KBM-7 (cell line): ENCODE data around the gene MRAP.

Source experiments
- DNase-seq: peaks from one replicate; pipeline ENCODE4 v3.0.0-alpha.2; 2015
- in situ Hi-C: fragments of 300-500 bp; cut with MboI; formaldehyde crosslinking; loops from 2 replicates; pipeline ENCODE4 v1.14.3; 2020; ENCODE audit warnings: low sequenced_read_pairs, low pct_unique_long_range_greater_than_20kb, mixed read lengths

Gene MRAP

DNA sequence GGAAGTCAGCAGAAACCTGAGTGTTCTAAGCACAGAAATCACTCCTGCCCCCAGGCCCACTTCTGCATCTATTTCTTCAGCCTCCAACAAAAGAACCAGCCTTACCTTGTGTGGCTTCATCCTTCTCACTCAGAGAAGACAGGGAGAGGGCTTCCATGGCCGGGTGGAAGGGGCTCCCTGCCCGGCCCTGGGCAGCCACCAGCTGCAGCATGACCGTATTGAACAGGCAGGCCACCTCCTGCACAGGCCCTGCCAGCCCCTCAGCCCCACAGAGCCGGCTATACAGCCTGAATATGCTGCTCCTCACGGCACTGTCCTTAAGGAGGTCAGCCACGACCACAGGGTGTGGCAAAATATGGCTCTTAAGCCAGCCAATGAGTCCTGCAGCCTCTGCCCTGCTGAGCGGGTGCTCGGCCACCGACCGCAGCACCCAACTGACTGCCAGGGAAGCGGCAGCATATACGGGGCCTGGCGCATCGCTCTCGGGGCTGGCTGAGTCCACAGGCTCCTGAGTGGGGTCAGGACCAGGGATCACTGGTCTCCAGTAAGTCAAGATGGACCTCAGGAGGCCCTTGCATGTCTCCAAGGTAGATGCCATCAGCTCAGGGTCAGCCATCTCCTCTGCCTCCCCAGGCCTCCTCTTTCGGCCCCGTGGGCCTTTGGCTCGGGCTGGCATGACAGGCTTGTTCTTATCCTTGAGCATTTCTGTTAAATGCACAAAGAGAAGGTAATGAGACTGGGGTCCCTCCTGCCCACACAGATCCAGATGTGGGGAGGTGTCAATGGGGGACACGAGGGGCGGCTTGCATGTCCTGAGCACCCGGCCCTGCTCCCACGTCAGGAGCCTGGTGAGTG lies 17.9 kb downstream of the MRAP start:
- in situ Hi-C loops: no loop called here
- DNase-seq: no peak

DNA sequence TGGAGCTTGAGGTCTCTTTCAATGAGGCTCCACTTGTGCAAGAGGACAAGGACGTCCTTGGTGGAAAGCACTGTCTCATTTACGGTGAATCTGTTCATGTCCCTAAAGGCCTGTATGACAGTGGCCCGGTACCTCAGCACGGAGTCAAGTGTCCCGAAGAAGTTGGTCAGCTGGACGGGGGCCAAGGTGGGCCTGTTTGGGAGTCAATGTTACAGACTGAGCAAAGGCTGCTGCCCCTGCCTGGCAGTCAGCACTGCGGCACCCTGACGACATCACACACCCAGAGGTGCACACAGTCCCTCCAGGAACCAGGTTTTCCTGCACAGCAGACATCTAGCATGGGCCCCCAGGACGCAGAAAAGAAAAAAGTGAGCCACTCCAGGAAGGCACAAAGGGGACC lies 19.1 kb downstream of the MRAP start:
- in situ Hi-C loops: no loop called here
- no peak for DNase-seq

DNA sequence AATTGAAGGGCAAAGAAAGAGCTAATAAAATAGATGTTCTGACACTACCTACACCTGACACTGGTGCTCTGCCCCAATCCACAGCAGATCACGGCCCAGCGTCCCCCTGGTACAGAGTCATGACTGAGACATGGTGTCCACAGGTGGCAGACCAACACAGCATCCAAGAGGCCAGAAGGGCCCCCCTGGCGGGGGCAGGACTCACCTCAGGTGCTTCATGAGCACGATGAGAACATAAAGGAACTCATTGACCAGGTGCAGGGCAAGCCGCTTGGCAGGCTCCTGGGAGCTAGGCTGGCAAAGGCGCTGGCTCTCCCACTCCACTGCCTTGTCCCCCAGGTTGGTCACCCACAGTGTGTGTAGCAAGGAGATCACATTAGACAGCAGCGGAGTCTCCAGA lies 20.4 kb downstream of the MRAP start:
- in situ Hi-C loops: no loop called here
- DNase-seq: no peak

DNA sequence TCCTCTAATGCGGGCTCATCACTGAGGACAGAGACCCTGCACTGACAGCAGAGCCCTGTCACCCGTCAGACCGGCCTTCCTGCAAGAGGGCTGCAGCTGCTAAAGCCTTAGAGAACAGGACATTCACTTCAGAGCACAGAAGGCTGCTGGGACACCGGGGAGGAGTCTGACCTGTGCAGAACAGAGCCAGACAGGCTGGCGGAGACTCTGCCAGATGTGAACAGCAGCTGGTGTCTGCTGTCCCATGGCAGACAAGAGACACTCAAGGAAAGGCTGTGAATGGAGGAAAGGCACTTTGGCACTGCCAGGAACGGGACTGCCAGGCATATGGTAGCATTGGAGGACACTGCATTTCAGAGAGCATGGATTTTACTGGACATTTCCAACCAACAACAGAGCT lies 21.4 kb downstream of the MRAP start:
- no peak for DNase-seq
- in situ Hi-C loops: no loop called here

DNA sequence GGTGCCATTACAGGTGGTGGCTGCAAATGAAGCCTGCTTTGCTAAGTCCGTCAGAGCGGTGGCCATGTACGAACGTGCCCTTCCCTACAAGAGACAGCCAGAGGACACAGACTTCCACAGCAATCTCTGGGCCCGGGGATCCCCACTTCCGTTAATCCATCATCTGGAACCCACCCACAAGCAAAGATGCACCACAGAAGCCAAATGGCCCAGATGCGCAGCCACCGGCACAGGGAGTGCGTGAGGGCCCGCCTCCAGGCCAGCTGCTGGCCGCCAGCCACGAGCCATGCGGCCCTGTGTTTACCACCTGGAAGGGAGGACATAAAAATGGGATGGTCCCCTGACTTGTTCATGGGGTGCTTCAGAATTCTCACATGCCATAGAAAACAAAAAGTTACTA lies 22.1 kb downstream of the MRAP start:
- in situ Hi-C loops: no loop called here
- no peak for DNase-seq

DNA sequence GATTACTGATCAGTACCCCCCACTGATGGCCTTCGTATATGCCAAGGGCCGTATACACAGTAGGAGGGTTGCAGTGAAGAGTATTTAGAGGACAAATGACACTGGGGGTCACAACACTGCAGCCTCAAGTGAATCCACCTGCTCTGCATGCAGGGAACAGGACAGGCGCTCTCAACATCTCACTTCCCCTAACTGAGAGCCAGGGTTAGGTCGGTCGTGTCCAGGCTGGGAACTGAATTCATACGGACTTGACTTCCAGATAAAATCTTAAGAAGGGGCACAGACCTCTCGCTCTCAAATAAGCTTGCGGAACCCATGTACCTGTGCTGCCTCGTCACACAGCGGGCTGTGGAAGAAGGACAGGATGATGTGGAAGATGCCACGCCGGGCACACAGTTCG lies 22.8 kb downstream of the MRAP start:
- no peak for DNase-seq
- in situ Hi-C loops: no loop called here

DNA sequence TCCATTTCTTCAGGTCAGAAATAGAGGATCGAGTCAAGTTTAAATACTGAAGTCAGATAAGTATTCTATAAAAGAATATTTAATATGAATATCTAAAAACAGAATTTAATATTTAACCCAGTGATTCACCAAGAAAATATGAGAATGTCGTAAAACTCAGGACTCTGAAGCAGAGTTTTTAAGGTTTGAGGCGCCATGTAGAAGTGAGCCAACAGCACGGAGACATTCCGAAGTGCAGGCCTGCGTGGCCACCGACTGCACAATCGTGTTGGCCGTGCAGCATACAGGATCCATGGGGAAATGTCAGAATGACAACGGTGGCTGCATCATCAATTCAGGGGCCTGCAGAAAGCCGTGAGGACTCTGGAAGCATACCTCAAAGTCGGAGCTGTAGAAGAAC lies 23.4 kb downstream of the MRAP start:
- in situ Hi-C loops: no loop called here
- DNase-seq: no peak

DNA sequence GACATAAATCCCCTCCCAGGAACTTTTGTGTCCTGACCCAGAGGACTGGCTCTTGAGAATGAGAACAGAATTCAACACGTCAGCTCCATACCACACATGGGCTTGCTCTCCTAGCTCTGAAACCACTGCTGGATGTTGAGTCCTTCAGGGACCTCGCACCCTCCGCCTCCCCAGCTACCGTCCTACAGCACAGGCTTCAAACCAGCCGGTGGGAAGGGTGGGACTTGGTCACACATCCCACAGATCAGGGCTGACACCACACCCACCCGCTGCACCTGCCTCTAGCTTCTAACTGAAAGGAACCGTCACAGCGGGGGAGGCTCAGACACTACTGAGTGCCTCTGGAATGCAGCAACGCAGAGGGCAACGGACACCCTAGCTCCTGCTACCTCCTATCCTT lies 24.0 kb downstream of the MRAP start:
- no peak for DNase-seq
- in situ Hi-C loops: no loop called here

DNA sequence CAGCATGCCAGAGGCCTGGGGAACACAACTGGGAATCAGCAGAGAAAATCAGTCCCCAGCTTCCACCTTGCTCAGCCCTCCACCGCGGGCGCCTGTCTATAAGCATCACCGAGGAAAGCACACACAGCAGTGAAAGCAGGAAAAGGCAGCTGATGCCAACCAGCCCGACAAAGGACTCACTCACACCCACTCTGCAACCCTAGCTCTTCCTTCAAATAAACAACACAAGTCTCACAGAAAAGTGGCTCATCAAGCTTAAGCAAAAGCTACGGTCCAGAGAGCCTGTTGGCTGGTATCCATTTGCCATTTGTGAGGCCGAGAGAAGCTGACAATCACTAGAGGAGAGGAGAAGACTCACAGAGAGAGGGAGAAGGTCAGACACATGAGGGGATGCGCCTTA lies 27.1 kb downstream of the MRAP start:
- in situ Hi-C loops: no loop called here
- no peak for DNase-seq

DNA sequence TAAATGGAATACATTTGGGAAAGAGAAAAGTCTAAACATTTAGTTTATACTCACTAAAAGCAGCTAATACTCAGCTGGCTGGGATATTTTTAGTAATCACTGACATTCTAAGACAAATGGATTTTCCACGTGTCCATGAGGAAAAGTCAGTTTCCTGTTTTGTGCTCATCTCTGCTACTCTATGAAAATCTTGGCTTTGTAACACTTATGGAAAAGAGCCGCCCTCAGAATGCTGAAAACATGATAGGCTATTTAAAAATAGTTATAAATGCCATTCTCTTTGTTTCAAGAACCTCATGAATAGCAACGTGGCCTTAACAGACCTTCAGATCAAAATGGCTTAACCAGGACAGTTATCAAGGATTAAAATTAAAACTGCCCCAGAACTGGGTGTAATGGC lies 29.9 kb downstream of the MRAP start:
- in situ Hi-C loops: no loop called here
- no peak for DNase-seq

DNA sequence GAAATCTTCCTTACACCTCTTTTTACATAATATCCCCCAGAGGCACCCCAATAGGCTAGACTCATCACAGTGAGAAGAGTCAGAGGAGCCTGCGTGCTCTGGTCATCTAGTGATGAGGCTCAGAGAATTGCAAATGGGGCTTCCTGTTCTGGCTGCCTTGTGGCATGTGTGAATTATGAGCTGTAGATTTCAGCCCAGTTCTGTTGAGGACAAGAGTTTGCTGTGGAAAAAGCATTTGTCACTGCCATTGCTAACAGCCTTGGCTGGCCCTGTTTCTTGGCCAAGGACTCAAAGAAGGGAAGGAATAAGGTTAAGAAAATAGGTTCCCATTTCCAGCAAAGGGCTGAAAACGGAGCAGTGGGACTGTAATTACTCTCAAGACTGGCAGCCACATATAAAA lies 30.7 kb downstream of the MRAP start:
- in situ Hi-C loops: no loop called here
- DNase-seq: no peak

DNA sequence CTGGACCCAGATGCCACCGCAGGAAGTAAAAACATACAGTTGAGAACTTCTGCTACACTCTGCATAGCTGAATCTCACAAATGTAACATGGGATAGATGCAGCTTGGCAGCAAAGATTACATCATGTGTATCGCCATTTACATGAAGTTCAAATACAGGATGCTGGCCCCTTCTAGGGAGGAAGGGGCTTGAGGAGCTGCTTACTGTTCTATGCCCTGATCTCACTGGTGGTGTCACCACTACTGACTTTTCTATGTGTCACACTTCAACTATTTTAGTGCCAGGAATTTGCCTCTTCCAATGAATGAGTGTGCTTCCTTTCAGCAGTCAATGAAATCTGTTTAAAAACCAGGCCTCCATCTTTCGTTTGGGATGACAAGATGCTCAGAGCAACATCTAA lies 31.1 kb downstream of the MRAP start:
- DNase-seq: no peak
- in situ Hi-C loops: no loop called here

DNA sequence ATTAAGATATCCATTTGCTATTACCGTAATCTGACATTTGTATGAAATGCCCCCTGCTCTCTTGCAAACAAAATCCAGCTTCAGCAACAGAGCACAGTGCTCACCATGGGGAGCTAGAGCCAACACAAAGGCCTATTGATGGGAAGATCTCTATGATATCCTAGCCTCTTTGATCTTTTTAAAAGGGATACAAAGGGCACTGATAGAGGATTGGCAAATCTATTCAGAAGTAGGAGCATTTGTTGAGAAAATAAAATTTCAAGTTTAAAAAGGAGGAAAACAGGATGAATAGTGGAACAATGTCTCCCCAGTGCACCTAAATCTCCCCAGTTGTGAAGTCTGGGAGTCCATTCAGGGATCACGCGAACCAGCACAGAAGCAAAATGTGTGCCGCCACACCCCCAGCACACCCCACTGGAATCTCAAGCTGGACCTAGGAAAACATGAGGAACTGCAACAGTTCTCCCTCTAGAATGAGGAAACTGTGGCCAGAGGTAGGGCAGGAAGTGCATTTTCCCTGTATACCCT lies 32.2 kb downstream of the MRAP start:
- in situ Hi-C loops: no loop called here

DNA sequence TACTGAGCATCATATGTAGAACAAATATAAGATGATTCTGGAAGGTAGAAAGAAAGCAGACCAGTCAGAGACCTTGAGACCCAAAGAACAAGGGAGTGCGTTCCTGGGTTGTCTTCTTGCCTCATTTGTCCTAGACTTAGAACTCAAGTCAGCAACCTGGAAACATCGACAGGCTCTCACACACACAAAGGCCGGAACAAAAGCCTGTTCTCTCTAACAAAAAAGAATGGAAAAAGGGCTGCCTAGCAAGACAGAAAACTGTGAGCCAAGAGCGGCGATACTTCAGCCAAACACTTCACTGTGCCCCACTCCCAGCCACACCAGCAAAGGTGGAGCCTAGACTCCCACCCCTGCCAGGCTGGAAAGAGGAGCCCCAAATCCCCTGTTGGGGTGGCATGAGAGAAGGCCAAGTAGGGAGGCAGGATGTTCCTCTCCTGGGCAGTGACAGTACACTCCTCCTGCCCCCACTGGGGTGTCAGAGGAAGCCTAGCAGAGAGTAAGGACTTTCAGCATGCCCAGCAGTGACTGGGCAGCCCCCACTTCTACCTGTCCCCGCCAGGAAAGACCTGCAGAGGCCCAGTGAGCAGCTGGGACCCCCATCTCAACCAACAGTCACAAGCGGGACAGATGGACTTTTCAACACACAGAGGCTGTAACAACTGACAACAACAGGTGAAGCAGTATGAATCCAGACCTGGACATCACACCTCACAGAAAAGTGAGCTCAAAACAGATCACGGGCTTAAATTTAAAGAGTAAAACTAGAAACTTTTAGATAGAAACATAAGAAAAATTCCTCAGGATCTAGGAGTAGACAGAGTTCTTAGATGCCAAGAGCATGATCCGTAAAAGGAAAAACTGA lies 33.0 kb downstream of the MRAP start:
- in situ Hi-C loops: no loop called here
- DNase-seq: no peak

More for the DNA sequence above, 32.2 kb downstream of the MRAP start:
- no peak for DNase-seq

DNA sequence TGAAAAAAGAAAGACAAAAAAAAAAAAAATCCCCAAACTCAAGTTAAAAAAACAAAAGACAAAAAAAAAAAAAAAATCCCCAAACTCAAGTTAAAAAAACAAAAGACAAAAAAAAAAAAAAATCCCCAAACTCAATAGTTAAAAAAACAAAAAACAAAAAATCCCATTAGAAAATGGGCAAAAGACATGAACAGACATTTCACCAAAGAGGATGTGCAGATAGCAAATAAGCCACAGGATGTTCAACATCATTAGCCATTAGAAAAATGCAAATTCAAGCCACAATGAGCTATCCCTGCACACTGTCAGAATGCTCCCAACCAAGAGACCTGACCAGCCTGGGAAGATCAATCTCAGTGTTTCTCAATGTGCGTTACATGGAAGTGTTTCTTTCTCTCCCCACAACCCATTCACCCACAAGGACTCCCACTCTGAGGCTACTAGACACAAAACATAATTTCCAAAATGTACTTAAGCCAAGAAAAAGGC lies 33.9 kb downstream of the MRAP start:
- no peak for DNase-seq
- in situ Hi-C loops: no loop called here

DNA sequence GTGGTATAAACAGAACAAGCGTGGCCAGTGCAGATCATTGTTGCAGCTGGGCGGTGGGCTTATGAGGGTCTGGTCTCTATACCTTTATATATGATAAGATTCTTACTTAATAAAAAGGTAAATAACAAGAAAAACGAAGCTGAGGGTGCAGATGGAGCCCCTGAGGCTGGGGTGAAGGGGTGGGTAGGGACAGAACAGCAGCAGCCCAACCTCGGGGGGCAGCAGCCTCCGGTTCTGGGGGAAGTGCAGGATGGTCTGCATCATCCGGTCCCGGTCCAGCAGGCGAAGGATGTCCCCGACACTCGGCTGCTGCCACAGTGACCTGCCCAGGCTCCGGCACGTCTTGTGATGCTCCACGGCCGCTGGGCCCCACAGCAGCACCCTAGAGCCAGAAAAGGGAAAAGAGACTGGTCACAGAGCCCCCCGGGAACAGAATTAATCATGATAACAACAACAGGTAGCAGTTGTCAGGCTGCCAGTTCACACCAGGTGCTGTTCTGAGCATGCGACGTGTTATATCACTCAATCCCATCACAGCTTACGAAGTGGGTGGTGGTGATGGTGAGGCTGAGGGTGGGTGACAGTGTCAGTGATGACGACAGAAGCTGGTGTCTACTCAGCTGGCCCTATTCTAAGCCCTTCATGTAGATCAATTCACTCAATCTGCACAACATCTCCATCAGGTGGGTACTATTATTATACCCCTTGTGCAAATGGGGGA lies 35.5 kb downstream of the MRAP start:
- no peak for DNase-seq
- in situ Hi-C loops: no loop called here

DNA sequence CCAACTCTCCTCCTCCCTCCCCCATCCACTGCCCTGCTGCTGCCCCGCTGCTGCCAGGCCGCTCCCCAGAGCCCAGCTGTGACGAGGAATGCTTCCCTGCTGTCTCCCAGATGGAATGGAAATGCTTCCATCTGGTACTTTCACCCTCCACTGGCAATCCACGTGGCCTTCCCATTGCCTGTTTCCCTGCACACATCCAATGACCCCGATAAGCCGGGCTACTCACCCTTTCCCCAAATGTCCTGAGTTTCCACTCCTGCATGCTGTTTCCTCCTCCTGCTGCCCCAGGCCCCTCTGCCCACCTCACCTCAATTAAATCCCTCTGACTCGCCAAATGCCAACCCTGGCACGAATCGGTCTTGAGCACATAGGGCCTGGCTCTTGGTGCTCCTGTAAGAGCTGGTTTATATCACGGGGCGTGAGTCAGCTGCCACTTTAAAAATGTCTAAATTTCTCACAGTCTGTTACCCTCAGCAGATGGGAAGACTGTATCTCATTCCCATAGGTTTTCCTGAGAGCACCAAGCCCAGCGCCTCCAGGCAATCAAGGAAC lies 36.4 kb downstream of the MRAP start:
- no peak for DNase-seq
- in situ Hi-C loops: no loop called here

DNA sequence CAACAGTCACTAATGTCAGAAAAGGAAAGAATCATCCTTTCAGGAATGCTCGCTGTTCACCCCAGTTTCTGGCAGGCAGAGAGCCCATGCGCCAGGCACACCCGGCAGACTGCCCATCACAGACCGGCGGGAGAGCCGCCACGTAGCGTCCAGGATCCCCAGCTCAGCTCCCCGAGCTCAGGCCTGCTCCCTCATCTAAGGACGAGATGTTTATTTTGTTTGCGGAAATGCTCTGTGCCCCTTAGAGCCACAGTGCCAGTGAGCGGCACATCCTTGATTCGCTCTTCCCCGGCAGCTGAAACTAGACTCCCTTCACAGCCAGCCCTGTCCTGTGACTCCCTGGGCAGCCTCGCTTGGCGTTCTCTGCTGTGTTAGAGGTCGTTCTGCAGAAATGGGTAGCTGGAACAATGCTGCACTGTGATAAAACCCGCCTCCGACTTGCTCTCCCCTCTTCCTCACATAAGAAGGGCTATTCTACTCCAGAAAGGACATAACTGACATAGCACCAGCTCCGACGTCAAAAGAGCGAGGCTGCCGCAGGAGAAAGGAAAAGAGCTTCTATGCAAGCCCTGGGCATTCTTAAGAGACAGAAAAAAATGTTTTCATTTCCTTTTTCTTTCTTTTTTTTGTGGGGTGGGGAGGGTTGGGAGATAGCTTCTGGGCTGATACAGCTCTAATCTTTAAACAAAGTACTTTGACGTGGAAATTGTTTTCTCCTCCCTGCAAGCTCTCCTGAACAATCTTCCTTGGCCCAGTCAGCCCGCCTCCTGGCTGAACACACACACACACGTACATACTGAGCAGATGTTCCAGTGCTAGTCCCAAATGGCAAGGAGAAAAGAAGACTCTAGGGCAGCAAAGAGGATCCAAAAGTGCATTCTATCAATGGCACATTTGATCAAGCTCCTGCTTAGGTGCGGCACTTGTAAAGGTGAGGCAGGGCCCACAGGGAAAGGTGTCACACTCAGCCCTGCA lies 37.2 kb downstream of the MRAP start:
- in situ Hi-C loops: no loop called here
- DNase-seq: no peak
